ENCODE results near the gene ABHD16B. TPM values are rescaled to one million over a fixed set of nuclear protein-coding genes. Genes with fewer than 3 reads are reported as not detected.

The ABHD16B gene
- total and polyA plus RNA-seq, 2 of the 13 experiments (the other 11 are each of a cell fraction or from before 2014, with no cell fraction given): not detected

DNA sequence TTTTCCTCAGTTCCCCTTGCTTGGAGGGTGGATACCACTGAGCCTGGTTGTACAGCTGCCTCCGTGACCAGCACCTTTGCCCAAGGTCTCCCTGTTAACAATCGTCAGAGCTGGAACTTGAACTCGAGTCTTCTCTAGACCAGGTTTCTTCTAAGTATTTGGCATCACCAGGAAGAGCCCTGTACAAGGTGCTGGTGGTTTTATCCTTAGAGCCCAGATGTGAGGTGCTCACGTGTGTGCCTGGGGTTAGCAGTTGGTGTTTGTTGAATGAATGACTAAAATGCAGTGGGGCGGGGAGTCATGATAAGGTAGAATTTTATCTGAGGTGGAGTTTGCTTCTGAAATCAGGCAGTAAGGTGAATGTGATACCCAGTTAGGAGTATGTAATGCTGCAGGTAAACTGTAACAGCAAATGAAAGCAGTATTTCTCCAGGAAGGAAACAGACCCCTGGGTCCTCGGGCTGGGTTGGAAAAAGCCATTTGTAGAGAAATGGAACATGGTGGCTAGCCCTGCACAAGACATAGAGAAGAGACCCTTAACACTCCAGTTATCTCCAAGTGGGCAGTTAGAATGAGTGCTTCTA is 36.8 kb downstream of the ABHD16B start (continued):
- TF ChIP-seq, protein P1, sequence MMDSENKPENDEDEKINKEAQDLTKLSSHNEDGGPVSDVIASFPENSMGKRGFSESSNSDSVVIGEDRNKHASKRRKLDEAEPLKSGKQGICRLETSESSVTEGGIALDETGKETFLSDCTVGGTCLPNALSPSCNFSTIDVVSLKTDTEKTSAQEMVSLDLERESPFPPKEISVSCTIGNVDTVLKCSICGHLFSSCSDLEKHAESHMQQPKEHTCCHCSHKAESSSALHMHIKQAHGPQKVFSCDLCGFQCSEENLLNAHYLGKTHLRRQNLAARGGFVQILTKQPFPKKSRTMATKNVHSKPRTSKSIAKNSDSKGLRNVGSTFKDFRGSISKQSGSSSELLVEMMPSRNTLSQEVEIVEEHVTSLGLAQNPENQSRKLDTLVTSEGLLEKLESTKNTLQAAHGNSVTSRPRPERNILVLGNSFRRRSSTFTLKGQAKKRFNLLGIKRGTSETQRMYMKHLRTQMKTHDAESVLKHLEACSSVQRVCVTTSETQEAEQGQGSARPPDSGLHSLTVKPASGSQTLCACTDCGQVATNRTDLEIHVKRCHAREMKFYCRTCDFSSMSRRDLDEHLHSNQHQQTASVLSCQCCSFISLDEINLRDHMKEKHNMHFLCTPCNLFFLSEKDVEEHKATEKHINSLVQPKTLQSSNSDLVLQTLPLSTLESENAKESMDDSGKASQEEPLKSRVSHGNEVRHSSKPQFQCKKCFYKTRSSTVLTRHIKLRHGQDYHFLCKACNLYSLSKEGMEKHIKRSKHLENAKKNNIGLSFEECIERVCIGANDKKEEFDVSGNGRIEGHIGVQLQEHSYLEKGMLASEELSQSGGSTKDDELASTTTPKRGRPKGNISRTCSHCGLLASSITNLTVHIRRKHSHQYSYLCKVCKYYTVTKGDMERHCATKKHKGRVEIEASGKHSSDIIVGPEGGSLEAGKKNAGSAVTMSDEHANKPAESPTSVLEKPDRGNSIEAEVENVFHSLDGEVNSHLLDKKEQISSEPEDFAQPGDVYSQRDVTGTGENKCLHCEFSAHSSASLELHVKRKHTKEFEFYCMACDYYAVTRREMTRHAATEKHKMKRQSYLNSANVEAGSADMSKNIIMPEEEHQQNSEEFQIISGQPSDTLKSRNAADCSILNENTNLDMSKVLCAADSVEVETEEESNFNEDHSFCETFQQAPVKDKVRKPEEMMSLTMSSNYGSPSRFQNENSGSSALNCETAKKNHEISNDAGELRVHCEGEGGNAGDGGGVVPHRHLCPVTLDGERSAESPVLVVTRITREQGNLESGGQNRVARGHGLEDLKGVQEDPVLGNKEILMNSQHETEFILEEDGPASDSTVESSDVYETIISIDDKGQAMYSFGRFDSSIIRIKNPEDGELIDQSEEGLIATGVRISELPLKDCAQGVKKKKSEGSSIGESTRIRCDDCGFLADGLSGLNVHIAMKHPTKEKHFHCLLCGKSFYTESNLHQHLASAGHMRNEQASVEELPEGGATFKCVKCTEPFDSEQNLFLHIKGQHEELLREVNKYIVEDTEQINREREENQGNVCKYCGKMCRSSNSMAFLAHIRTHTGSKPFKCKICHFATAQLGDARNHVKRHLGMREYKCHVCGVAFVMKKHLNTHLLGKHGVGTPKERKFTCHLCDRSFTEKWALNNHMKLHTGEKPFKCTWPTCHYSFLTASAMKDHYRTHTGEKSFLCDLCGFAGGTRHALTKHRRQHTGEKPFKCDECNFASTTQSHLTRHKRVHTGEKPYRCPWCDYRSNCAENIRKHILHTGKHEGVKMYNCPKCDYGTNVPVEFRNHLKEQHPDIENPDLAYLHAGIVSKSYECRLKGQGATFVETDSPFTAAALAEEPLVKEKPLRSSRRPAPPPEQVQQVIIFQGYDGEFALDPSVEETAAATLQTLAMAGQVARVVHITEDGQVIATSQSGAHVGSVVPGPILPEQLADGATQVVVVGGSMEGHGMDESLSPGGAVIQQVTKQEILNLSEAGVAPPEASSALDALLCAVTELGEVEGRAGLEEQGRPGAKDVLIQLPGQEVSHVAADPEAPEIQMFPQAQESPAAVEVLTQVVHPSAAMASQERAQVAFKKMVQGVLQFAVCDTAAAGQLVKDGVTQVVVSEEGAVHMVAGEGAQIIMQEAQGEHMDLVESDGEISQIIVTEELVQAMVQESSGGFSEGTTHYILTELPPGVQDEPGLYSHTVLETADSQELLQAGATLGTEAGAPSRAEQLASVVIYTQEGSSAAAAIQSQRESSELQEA (CRISPR knock-in tag; IDR thresholded peaks at IDR 0.05; ENCODE audit: not compliant biosample characterization): no peak
- TF ChIP-seq ZNF18 (CRISPR knock-in tag; IDR thresholded peaks at IDR 0.05; ENCODE audit: insufficient replicate concordance): no peak
- TF ChIP-seq ZNF234 (CRISPR knock-in tag; conservative IDR thresholded peaks at IDR 0.05): no peak
- no peak for TF ChIP-seq ZNF160 (CRISPR knock-in tag; IDR thresholded peaks at IDR 0.05)
- TF ChIP-seq MEIS1 (CRISPR knock-in tag; IDR thresholded peaks at IDR 0.05; ENCODE audit: borderline replicate concordance): 0 out of 2 replicates have a peak, but pooled peaks have one; percentile 8

Data from HepG2 (cell line).